ENCODE results near the gene CEP43. TPM values are rescaled to one million over a fixed set of nuclear protein-coding genes. Genes with fewer than 3 reads are reported as not detected.

Gene CEP43
- total RNA-seq, 1 experiment from 2014 or later = 15.2 TPM

DNA sequence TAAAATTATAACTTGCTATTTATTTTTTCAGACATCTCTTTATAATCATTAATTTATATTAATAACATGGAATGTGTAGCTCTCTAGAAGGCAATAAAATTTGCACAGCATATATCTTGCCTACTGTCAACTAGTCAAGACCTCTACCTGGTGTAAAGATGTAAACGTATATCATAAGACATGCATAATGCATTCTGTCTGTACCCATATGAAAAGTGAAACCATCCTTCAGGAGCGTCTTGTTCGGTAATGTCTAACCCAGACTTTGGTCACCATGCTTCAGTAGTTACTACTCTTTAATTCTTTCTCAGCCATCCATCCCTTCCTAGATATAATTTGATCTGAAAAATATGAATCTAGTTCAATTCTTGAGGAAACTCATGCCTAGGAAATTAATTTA is 21.0 kb downstream of the CEP43 start:
- intact Hi-C loops (cut with micrococcal nuclease) = no loop called here
- H3K9me3 ChIP-seq (ENCODE audit: low read length) = no peaks in the 10 kb centered on the region
- H3K79me2 ChIP-seq (ENCODE audit: low read length) = no peaks in the 10 kb centered on the region
- DNase-seq (no peak), ATAC-seq (no peak)
- no peak overlapping the region for H3K4me3 ChIP-seq (ENCODE audit: low read length)
- no TSS peak for BruUV-seq (replicated peaks)
- H3K4me2 ChIP-seq (ENCODE audit: low read length) = no peak overlapping the region
- no peaks in the 10 kb centered on the region for H3K4me1 ChIP-seq (ENCODE audit: insufficient read depth, low read length)
- no peaks in the 10 kb centered on the region; the same call in 1 of the 2 replicates for H3K36me3 ChIP-seq (ENCODE audit: low read depth, low read length)
- no peak for TF ChIP-seq CTCF (conservative IDR thresholded peaks at IDR 0.05; ENCODE audit: low read depth, low read length)
- no peak for TF ChIP-seq EZH2phosphoT487 (IDR thresholded peaks at IDR 0.05; ENCODE audit: borderline replicate concordance, low read length)
- TF ChIP-seq EZH2 (IDR thresholded peaks at IDR 0.05; ENCODE audit: low read length, unreplicated experiment) = no peak
- no peak overlapping the region for H2AFZ ChIP-seq (ENCODE audit: low read length)
- H3F3A ChIP-seq (ENCODE audit: low read length, unreplicated experiment) = no peaks in the 10 kb centered on the region
- no peak overlapping the region for H3K27ac ChIP-seq (ENCODE audit: low read length)
- ChIA-PET CTCF (no interaction called here), POLR2A (ENCODE audit: unreplicated experiment) (no interaction called here)
- no peaks in the 10 kb centered on the region for H3K27me3 ChIP-seq (ENCODE audit: low read length)
- no peaks in the 10 kb centered on the region for H3K9me2 ChIP-seq (replicated peaks; ENCODE audit: low read length)
- H3K9ac ChIP-seq (ENCODE audit: low read length) = no peak overlapping the region
- no peaks in the 10 kb centered on the region for H4K20me1 ChIP-seq (ENCODE audit: low read length)

DNA sequence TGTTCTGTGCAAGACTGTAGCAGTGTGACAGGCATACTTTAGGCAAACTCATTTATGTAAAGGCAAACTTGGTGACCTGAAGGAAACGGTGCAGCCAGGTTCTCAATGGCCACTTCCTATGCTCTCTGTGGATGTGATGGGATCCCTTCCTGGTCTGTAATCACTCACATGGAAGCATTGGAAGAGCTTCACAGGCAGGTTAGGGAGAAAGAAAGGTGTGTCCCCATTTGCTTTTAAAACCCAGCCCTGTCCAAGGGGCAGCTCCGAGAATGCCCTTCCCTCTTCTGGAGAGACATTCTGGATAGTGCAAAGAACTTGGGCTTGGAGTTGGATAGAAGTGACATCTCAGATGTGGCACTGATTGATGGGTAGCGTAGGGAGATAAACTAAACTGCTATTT is 28.1 kb downstream of the CEP43 start:
- CTCF ChIA-PET = no interaction called here
- no peaks in the 10 kb centered on the region for H3K79me2 ChIP-seq (ENCODE audit: low read length)
- intact Hi-C loops (cut with micrococcal nuclease) = no loop called here
- H3K27me3 ChIP-seq (ENCODE audit: low read length) = no peaks in the 10 kb centered on the region
- POLR2A ChIA-PET (ENCODE audit: unreplicated experiment) = no interaction called here
- no peak for ATAC-seq
- no peak overlapping the region for H3K4me2 ChIP-seq (ENCODE audit: low read length)
- H4K20me1 ChIP-seq (ENCODE audit: low read length) = no peaks in the 10 kb centered on the region
- H3F3A ChIP-seq (ENCODE audit: low read length, unreplicated experiment) = no peaks in the 10 kb centered on the region
- H3K9ac ChIP-seq (ENCODE audit: low read length) = no peak overlapping the region
- no peak for DNase-seq
- H3K9me2 ChIP-seq (replicated peaks; ENCODE audit: low read length) = no peaks in the 10 kb centered on the region
- no peak overlapping the region for H3K27ac ChIP-seq (ENCODE audit: low read length)
- H2AFZ ChIP-seq (ENCODE audit: low read length) = no peak overlapping the region
- peaks cover 4% of the 10 kb centered on the region; the same call in 1 of the 2 replicates for H3K36me3 ChIP-seq (ENCODE audit: low read depth, low read length)
- TF ChIP-seq CTCF (conservative IDR thresholded peaks at IDR 0.05; ENCODE audit: low read depth, low read length) (no peak), EZH2phosphoT487 (IDR thresholded peaks at IDR 0.05; ENCODE audit: borderline replicate concordance, low read length) (no peak), EZH2 (IDR thresholded peaks at IDR 0.05; ENCODE audit: low read length, unreplicated experiment) (no peak)
- no peaks in the 10 kb centered on the region for H3K4me1 ChIP-seq (ENCODE audit: insufficient read depth, low read length)
- no peak overlapping the region for H3K4me3 ChIP-seq (ENCODE audit: low read length)
- no TSS peak for BruUV-seq (replicated peaks)
- no peaks in the 10 kb centered on the region for H3K9me3 ChIP-seq (ENCODE audit: low read length)

DNA sequence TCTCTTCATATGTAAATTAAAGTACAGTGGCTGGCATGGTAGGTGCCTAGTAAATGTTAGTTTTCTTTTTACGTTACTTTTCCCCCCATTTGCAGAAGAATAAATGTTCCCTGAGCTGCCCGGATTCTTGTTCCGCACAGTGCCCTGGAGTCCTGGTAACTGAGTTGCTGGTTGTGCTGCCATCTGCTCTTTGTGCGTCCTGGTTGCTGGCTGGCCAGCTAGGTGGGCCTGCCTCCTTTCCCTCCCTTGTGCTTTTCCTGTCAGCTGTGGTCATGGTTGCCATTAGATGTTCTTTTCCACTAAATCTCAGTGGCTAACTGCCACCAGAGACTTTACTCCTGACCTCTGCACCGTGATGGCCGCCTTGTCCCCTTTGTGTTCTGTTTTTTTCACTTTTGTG is 28.6 kb downstream of the CEP43 start:
- POLR2A ChIA-PET (ENCODE audit: unreplicated experiment) = no interaction called here

More for the DNA sequence above, 28.6 kb downstream of the CEP43 start:
- Histone ChIP-seq H3K4me3 (ENCODE audit: low read length) (no peak overlapping the region), H3K9me3 (ENCODE audit: low read length) (no peaks in the 10 kb centered on the region), H3K4me1 (ENCODE audit: insufficient read depth, low read length) (no peaks in the 10 kb centered on the region), H2AFZ (ENCODE audit: low read length) (no peak overlapping the region), H3K27ac (ENCODE audit: low read length) (no peak overlapping the region), H3K9me2 (replicated peaks; ENCODE audit: low read length) (no peaks in the 10 kb centered on the region), H3K36me3 (ENCODE audit: low read depth, low read length) (peaks cover 4% of the 10 kb centered on the region; the same call in 1 of the 2 replicates), H3K79me2 (ENCODE audit: low read length) (no peaks in the 10 kb centered on the region), H3F3A (ENCODE audit: low read length, unreplicated experiment) (no peaks in the 10 kb centered on the region), H3K4me2 (ENCODE audit: low read length) (no peak overlapping the region), H4K20me1 (ENCODE audit: low read length) (no peaks in the 10 kb centered on the region), H3K27me3 (ENCODE audit: low read length) (no peaks in the 10 kb centered on the region), H3K9ac (ENCODE audit: low read length) (no peak overlapping the region)
- DNase-seq (no peak), ATAC-seq (no peak)
- BruUV-seq (replicated peaks) = no TSS peak
- intact Hi-C loops (cut with micrococcal nuclease) = no loop called here
- TF ChIP-seq EZH2 (IDR thresholded peaks at IDR 0.05; ENCODE audit: low read length, unreplicated experiment) (no peak), EZH2phosphoT487 (IDR thresholded peaks at IDR 0.05; ENCODE audit: borderline replicate concordance, low read length) (no peak), CTCF (conservative IDR thresholded peaks at IDR 0.05; ENCODE audit: low read depth, low read length) (no peak)
- CTCF ChIA-PET = no interaction called here

Data from PC-3 (cell line).